Liver (tissue), 9 donors: Measurements from ENCODE around the gene CFAP77. TPM values are rescaled to one million over a fixed set of nuclear protein-coding genes. Genes with fewer than 3 reads are reported as not detected.

ENCODE experiments used
- DNase-seq: peaks from one replicate; pipeline ENCODE4 v3.0.0-alpha.2; 2017; ENCODE audit warnings: low spot score
- H3K27ac ChIP-seq, 2 donors: one replicate each; pipeline ENCODE4 v1.7.0; 2013; ENCODE audit warnings: inconsistent platforms in 2 of 2, low read length in 2 of 2, control low read depth in 1 of 2, low read depth in 1 of 2, mild to moderate bottlenecking in 1 of 2
- H3K27me3 ChIP-seq, 4 donors: one replicate each; pipeline versions ENCODE4 v1.6.1 to v1.7.0; 2013; ENCODE audit warnings: low read length in 3 of 4, inconsistent platforms in 1 of 4, mild to moderate bottlenecking in 1 of 4, moderate library complexity in 1 of 4; ENCODE audit not compliant: control insufficient read depth in 4 of 4, insufficient read depth in 4 of 4
- H3K36me3 ChIP-seq, 4 donors: one replicate each; pipeline versions ENCODE4 v1.6.1 to v1.7.0; 2013; ENCODE audit warnings: low read length in 3 of 4, mild to moderate bottlenecking in 3 of 4, low read depth in 1 of 4, moderate library complexity in 1 of 4; ENCODE audit not compliant: control insufficient read depth in 4 of 4, insufficient read depth in 3 of 4
- H3K4me1 ChIP-seq, 4 donors: one replicate each; pipeline versions ENCODE4 v1.6.1 to v1.7.0; 2013; ENCODE audit warnings: low read length in 3 of 4, mild to moderate bottlenecking in 3 of 4, moderate library complexity in 1 of 4; ENCODE audit not compliant: control insufficient read depth in 4 of 4, insufficient read depth in 4 of 4
- H3K4me3 ChIP-seq, 3 donors: one replicate each; pipeline versions ENCODE4 v1.6.1 to v1.7.0; 2013; ENCODE audit warnings: low read length in 3 of 3, control low read depth in 1 of 3, low read depth in 1 of 3, mild to moderate bottlenecking in 1 of 3
- H3K9ac ChIP-seq, 2 donors: one replicate each; pipeline ENCODE4 v1.7.0; 2013; ENCODE audit warnings: low read length in 2 of 2, mild to moderate bottlenecking in 2 of 2, moderate library complexity in 2 of 2, control low read depth in 1 of 2, low read depth in 1 of 2
- H3K9me3 ChIP-seq, 4 donors: one replicate each; pipeline versions ENCODE4 v1.6.1 to v1.7.0; 2013; ENCODE audit warnings: low read length in 3 of 4; ENCODE audit not compliant: control insufficient read depth in 4 of 4
- CTCF ChIP-seq: fragments of 150-350 bp; IDR thresholded peaks from 2 replicates; pipeline ENCODE4 v1.5.1; 2017; ENCODE audit warnings: improper control_type of control experiment, low read depth, low read length; ENCODE audit not compliant: missing input control
- EGR1 ChIP-seq, 2 donors: IDR thresholded peaks; 2 replicates each; pipeline ENCODE4 v1.6.1; 2016 to 2018; ENCODE audit warnings: antibody characterized with exemption in 2 of 2, low read depth in 2 of 2
- FOXA1 ChIP-seq: IDR thresholded peaks from 2 replicates; pipeline ENCODE4 v1.6.1; 2016; ENCODE audit warnings: antibody characterized with exemption
- FOXA2 ChIP-seq: IDR thresholded peaks from 2 replicates; pipeline ENCODE4 v1.6.1; 2016; ENCODE audit warnings: antibody characterized with exemption
- GABPA ChIP-seq, 2 donors: IDR thresholded peaks in 1 of 2; conservative IDR thresholded peaks in 1 of 2; 2 replicates each; pipeline ENCODE4 v1.6.1; 2016; ENCODE audit warnings: antibody characterized with exemption in 2 of 2, mild to moderate bottlenecking in 1 of 2, moderate library complexity in 1 of 2
- HNF4A ChIP-seq, 2 donors: conservative IDR thresholded peaks; 2 replicates each; pipeline ENCODE4 v1.6.1; 2016; ENCODE audit warnings: antibody characterized with exemption in 2 of 2, mild to moderate bottlenecking in 2 of 2
- HNF4G ChIP-seq: IDR thresholded peaks from 2 replicates; pipeline ENCODE4 v1.6.1; 2016; ENCODE audit warnings: antibody characterized with exemption
- JUND ChIP-seq, 2 donors: IDR thresholded peaks; 2 replicates each; pipeline ENCODE4 v1.6.1; 2016; ENCODE audit warnings: antibody characterized with exemption in 2 of 2
- MAX ChIP-seq: IDR thresholded peaks from 2 replicates; pipeline ENCODE4 v1.6.1; 2016; ENCODE audit warnings: antibody characterized with exemption
- NR2F2 ChIP-seq: IDR thresholded peaks from 2 replicates; pipeline ENCODE4 v1.6.1; 2016; ENCODE audit warnings: antibody characterized with exemption
- RAD21 ChIP-seq, 2 donors: IDR thresholded peaks; 2 replicates each; pipeline ENCODE4 v1.6.1; 2016; ENCODE audit warnings: antibody characterized with exemption in 2 of 2, mild to moderate bottlenecking in 2 of 2
- RXRA ChIP-seq, 2 donors: IDR thresholded peaks; 2 replicates each; pipeline ENCODE4 v1.6.1; 2017 to 2018; ENCODE audit warnings: antibody characterized with exemption in 2 of 2, mild to moderate bottlenecking in 1 of 2
- SP1 ChIP-seq: IDR thresholded peaks from 2 replicates; pipeline ENCODE4 v1.6.1; 2018; ENCODE audit warnings: antibody characterized with exemption, mild to moderate bottlenecking
- TAF1 ChIP-seq: conservative IDR thresholded peaks from 2 replicates; pipeline ENCODE4 v1.6.1; 2016; ENCODE audit warnings: antibody characterized with exemption, mild to moderate bottlenecking
- YY1 ChIP-seq: IDR thresholded peaks from 2 replicates; pipeline ENCODE4 v1.6.1; 2016; ENCODE audit warnings: antibody characterized with exemption, mild to moderate bottlenecking
- ZBTB33 ChIP-seq: IDR thresholded peaks from 2 replicates; pipeline ENCODE4 v1.6.1; 2016; ENCODE audit warnings: antibody characterized with exemption
- WGBS: extraction: QIAGEN DNeasy Blood & Tissue Kit; methylation state at CpG from one replicate; pipeline ENCODE4 v1.1.7; 2013; 5-methylcytosine and 5-hydroxymethylcytosine counted together
- polyA plus RNA-seq, 2 donors: library from polyadenylated mRNA; stranded (reverse) in 1 of 2; unstranded in 1 of 2; fragments of 200-250 nt in 1 of 2; fragments of >200 nt in 1 of 2; fragmentation: Nextera tagmentation in 1 of 2; extraction: Ambion mirVana in 1 of 2; gene quantifications; one replicate each; pipeline versions ENCODE4 v1.2.1 to v1.2.3, GENCODE V29; 2013 to 2015
- total RNA-seq, 2 donors: library from RNA; depleted of rRNA; stranded (reverse); fragments of >200 nt; gene quantifications; one replicate each; pipeline ENCODE4 v1.2.3, GENCODE V29; 2014
- TF ChIP-seq, protein P1 (sequence below): IDR thresholded peaks from 2 replicates; pipeline ENCODE4 v1.6.1; 2016; ENCODE audit warnings: antibody characterized with exemption
- TF ChIP-seq, protein P2 (sequence below): IDR thresholded peaks from 2 replicates; pipeline ENCODE4 v1.6.1; 2016; ENCODE audit warnings: antibody characterized with exemption, mild to moderate bottlenecking
- donor health status: healthy.
- donor health status: healthy.
- donor health status: healthy.
- donor health status: healthy.
- donor health status: healthy.

Gene CFAP77
- total and polyA plus RNA-seq, 4 donors: not detected

DNA sequence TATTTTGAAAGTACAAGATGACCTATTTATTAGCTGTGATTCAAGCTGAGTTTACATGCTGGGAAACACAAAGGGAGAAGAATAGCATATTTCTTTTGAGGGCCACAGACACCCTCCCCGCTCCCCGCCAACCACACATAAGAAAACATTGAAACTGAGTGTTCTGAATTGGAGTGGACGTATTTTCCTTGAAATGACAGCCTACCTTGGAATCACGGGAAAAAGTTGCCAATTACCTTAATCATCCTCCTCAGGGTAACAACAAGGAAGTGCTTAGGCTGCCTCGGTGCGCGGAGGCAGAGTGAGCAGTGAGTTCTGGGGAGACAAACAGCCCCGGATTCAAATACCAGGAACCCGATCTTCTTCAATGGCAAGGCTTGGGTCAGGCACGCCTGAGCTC, 31.4 kb downstream of the CFAP77 start:
- Histone ChIP-seq H3K27ac (no peak overlapping the region), H3K9me3 (no peaks in the 10 kb centered on the region), H3K9ac (no peak overlapping the region), H3K4me1 (no peaks in the 10 kb centered on the region), H3K36me3 (no peaks in the 10 kb centered on the region), H3K4me3 (no peak overlapping the region), H3K27me3 (peaks cover 0 to 10% (median 2%) of the 10 kb centered on the region in 4 donors)
- TF ChIP-seq, protein P1, sequence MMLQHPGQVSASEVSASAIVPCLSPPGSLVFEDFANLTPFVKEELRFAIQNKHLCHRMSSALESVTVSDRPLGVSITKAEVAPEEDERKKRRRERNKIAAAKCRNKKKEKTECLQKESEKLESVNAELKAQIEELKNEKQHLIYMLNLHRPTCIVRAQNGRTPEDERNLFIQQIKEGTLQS: no peak
- TF ChIP-seq ZBTB33 (no peak), RXRA (IDR thresholded peaks at IDR 0.05) (no peak), MAX (no peak), NR2F2 (no peak), JUND (IDR thresholded peaks at IDR 0.05) (no peak), EGR1 (IDR thresholded peaks at IDR 0.05; ENCODE audit: low read depth in 2 of 2) (no peak), YY1 (no peak), RAD21 (IDR thresholded peaks at IDR 0.05) (no peak), HNF4A (conservative IDR thresholded peaks at IDR 0.05) (no peak), HNF4G (no peak), TAF1 (no peak), FOXA2 (no peak), CTCF (no peak), GABPA (IDR thresholded peaks at IDR 0.05 in 1 of 2, conservative IDR thresholded peaks at IDR 0.05 in 1 of 2) (no peak), SP1 (no peak), FOXA1 (no peak)
- TF ChIP-seq, protein P2, sequence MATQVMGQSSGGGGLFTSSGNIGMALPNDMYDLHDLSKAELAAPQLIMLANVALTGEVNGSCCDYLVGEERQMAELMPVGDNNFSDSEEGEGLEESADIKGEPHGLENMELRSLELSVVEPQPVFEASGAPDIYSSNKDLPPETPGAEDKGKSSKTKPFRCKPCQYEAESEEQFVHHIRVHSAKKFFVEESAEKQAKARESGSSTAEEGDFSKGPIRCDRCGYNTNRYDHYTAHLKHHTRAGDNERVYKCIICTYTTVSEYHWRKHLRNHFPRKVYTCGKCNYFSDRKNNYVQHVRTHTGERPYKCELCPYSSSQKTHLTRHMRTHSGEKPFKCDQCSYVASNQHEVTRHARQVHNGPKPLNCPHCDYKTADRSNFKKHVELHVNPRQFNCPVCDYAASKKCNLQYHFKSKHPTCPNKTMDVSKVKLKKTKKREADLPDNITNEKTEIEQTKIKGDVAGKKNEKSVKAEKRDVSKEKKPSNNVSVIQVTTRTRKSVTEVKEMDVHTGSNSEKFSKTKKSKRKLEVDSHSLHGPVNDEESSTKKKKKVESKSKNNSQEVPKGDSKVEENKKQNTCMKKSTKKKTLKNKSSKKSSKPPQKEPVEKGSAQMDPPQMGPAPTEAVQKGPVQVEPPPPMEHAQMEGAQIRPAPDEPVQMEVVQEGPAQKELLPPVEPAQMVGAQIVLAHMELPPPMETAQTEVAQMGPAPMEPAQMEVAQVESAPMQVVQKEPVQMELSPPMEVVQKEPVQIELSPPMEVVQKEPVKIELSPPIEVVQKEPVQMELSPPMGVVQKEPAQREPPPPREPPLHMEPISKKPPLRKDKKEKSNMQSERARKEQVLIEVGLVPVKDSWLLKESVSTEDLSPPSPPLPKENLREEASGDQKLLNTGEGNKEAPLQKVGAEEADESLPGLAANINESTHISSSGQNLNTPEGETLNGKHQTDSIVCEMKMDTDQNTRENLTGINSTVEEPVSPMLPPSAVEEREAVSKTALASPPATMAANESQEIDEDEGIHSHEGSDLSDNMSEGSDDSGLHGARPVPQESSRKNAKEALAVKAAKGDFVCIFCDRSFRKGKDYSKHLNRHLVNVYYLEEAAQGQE: no peak
- DNase-seq: no peak
- WGBS: 54% methylated on average over 10 of the region's 10 CpGs
